AG20443 (cell line): ENCODE results near the gene ZNF827.

ENCODE experiments used
- DNase-seq: peaks from one replicate; pipeline ENCODE4 v3.0.0; 2012; ENCODE audit warnings: low spot score, mixed read lengths

ZNF827 gene

GRCh38 chr4:145756244-145756643 is 182.4 kb downstream of the ZNF827 start:
- no peak for DNase-seq

- DNase-seq, result no peak
Measured at GRCh38 chr4:145755802-145756201, 182.8 kb downstream of the ZNF827 start.

- DNase-seq, result no peak
Measured at GRCh38 chr4:145743641-145744040, 195.0 kb downstream of the ZNF827 start.

- no peak for DNase-seq
Measured at GRCh38 chr4:145740806-145741205, 197.8 kb downstream of the ZNF827 start.

- DNase-seq, result no peak
Measured at GRCh38 chr4:145739845-145740244, 198.8 kb downstream of the ZNF827 start.

- DNase-seq, result peak; percentile 35
Measured at GRCh38 chr4:145736241-145736831, 202.3 kb downstream of the ZNF827 start.

- no peak for DNase-seq
Measured at GRCh38 chr4:145735827-145736226, 202.8 kb downstream of the ZNF827 start.

GRCh38 chr4:145735347-145735675 is 203.3 kb downstream of the ZNF827 start:
- peak; percentile 85 for DNase-seq

GRCh38 chr4:145734576-145735346 is 203.9 kb downstream of the ZNF827 start:
- DNase-seq, result peak; percentile 89

GRCh38 chr4:145734031-145734430 is 204.6 kb downstream of the ZNF827 start:
- DNase-seq, result no peak

- DNase-seq, result peak; percentile 96
Measured at GRCh38 chr4:145732895-145733880, 205.4 kb downstream of the ZNF827 start.

- DNase-seq, result no peak
Measured at GRCh38 chr4:145732001-145732815, 206.4 kb downstream of the ZNF827 start.

- DNase-seq, result no peak
Measured at GRCh38 chr4:145731028-145731427, 207.6 kb downstream of the ZNF827 start.

- no peak for DNase-seq
Measured at GRCh38 chr4:145730026-145730425, 208.6 kb downstream of the ZNF827 start.

- no peak for DNase-seq
Measured at GRCh38 chr4:145723336-145723735, 215.3 kb downstream of the ZNF827 start.

GRCh38 chr4:145722561-145722960 is 216.1 kb downstream of the ZNF827 start:
- no peak for DNase-seq

GRCh38 chr4:145720656-145721055 is 218.0 kb downstream of the ZNF827 start:
- no peak for DNase-seq

- no peak for DNase-seq
Measured at GRCh38 chr4:145719752-145720624, 218.6 kb downstream of the ZNF827 start.

GRCh38 chr4:145716661-145717200 is 221.9 kb downstream of the ZNF827 start:
- no peak for DNase-seq

GRCh38 chr4:145716200-145716599 is 222.4 kb downstream of the ZNF827 start:
- peak; percentile 66 for DNase-seq
